22Rv1 (cell line): ENCODE measurements around the gene TBCA.

Source experiments
- H3K27ac ChIP-seq: fragments of 450-650 bp; 2 replicates; pipeline ENCODE4 v1.5.1; 2017
- CTCF ChIP-seq: fragments of 450-650 bp; IDR thresholded peaks from 2 replicates; pipeline ENCODE4 v1.5.1; 2017; ENCODE audit warnings: mild to moderate bottlenecking
- ZFX ChIP-seq: fragments of 450-650 bp; IDR thresholded peaks from 2 replicates; pipeline ENCODE4 v1.6.1; 2017; ENCODE audit warnings: antibody characterized with exemption, borderline replicate concordance

The TBCA gene

GRCh38 chr5:77727190-77727589, 48.9 kb downstream of the TBCA start:
- H3K27ac ChIP-seq = no peak overlapping the region
- TF ChIP-seq ZFX (no peak), CTCF (no peak)

- no peak overlapping the region for H3K27ac ChIP-seq
- TF ChIP-seq ZFX = no peak
- no peak for TF ChIP-seq CTCF
These were observed 50.5 kb downstream of the TBCA start for GRCh38 chr5:77725616-77726015.

GRCh38 chr5:77724934-77725333, 51.2 kb downstream of the TBCA start:
- TF ChIP-seq ZFX (no peak), CTCF (no peak)
- no peak overlapping the region for H3K27ac ChIP-seq

- H3K27ac ChIP-seq = no peak overlapping the region
- TF ChIP-seq ZFX (no peak), CTCF (no peak)
These were observed 56.3 kb downstream of the TBCA start for GRCh38 chr5:77719666-77720363.

- H3K27ac ChIP-seq = no peak overlapping the region
- TF ChIP-seq ZFX (no peak), CTCF (no peak)
These were observed 57.1 kb downstream of the TBCA start for GRCh38 chr5:77718934-77719610.

GRCh38 chr5:77709993-77710685, 66.0 kb downstream of the TBCA start:
- H3K27ac ChIP-seq = no peak overlapping the region
- TF ChIP-seq CTCF = no peak
- no peak for TF ChIP-seq ZFX

- TF ChIP-seq ZFX (no peak), CTCF (no peak)
- H3K27ac ChIP-seq = no peak overlapping the region
These were observed 66.8 kb downstream of the TBCA start for GRCh38 chr5:77709340-77709739.
